ENCODE data around the gene TMED7.

GRCh38 chr5:115657881-115658233, 32.0 kb upstream of the TMED7 start:
- no peak for TF ChIP-seq CTCF (IDR thresholded peaks at IDR 0.05; ENCODE audit: low read length)
- no peak for TF ChIP-seq EZH2 (IDR thresholded peaks at IDR 0.05; ENCODE audit: borderline replicate concordance, low read length)
